Naive thymus-derived CD4-positive, alpha-beta T cell (primary cell): ENCODE measurements around the gene DND1. TPM values are rescaled to one million over a fixed set of nuclear protein-coding genes. Genes with fewer than 3 reads are reported as not detected.
"Not testable (repeated sequence)": the region's sequence is repeated elsewhere in the genome, so short reads cannot be mapped to it uniquely, and the experiment has no call there.

Experiments used
- ATAC-seq: fragments of 150-1000 bp; cut with Tn5 transposase; 2 replicates; pipeline ENCODE4 v1.10.0; 2021; ENCODE audit warnings: mild to moderate bottlenecking, moderate library complexity
- CTCF ChIA-PET: fragments of 350-600 bp; sonication (Branson Sonifier 250); formaldehyde crosslinking; loops from one replicate; lab custom pipeline; 2021; ENCODE audit warnings: antibody characterized with exemption; lab: Charles Lee
- POLR2A ChIA-PET: fragments of 350-600 bp; sonication (Branson Sonifier 250); formaldehyde crosslinking; loops from one replicate; lab custom pipeline; 2021; ENCODE audit warnings: antibody characterized with exemption, inconsistent platforms; lab: Charles Lee
- DNase-seq, 9 donors: peaks; one replicate each; pipeline versions ENCODE4 v3.0.0 to v3.0.0-alpha.2; 2020 to 2022; ENCODE audit warnings: mixed read lengths in 1 of 9
- H3K27ac ChIP-seq: one replicate; pipeline ENCODE4 v1.7.0; 2013; ENCODE audit warnings: mild to moderate bottlenecking, low read depth, low read length, moderate library complexity
- H3K27me3 ChIP-seq, 2 donors: one replicate each; pipeline ENCODE4 v1.7.0; 2013; ENCODE audit warnings: low read length in 2 of 2, mild to moderate bottlenecking in 2 of 2, moderate library complexity in 2 of 2; ENCODE audit not compliant: control insufficient read depth in 2 of 2, insufficient read depth in 2 of 2
- H3K36me3 ChIP-seq, 3 experiments: 1 replicate in 2 of 3; 2 replicates in 1 of 3; pipeline ENCODE4 v1.7.0; 2013; ENCODE audit warnings: low read length in 3 of 3, mild to moderate bottlenecking in 3 of 3, moderate library complexity in 1 of 3; ENCODE audit not compliant: insufficient read depth in 3 of 3, control insufficient read depth in 2 of 3
- H3K4me1 ChIP-seq, 2 donors: one replicate each; pipeline ENCODE4 v1.7.0; 2013; ENCODE audit warnings: low read length in 2 of 2, mild to moderate bottlenecking in 2 of 2, moderate library complexity in 1 of 2; ENCODE audit not compliant: control insufficient read depth in 2 of 2, insufficient read depth in 2 of 2
- H3K4me3 ChIP-seq: 2 replicates; pipeline ENCODE4 v1.7.0; 2013; ENCODE audit warnings: mild to moderate bottlenecking, low read length
- H3K9me3 ChIP-seq, 3 experiments: 1 replicate in 2 of 3; 2 replicates in 1 of 3; pipeline ENCODE4 v1.7.0; 2013; ENCODE audit warnings: low read length in 3 of 3; ENCODE audit not compliant: control insufficient read depth in 2 of 3
- H3K27ac Mint-ChIP-seq, 9 donors: one replicate each; pipeline ENCODE4 v1.8.0; 2020 to 2022; ENCODE audit warnings: mixed read lengths in 9 of 9, mild to moderate bottlenecking in 8 of 9, moderate library complexity in 5 of 9, inconsistent platforms in 2 of 9
- H3K27me3 Mint-ChIP-seq, 5 donors: one replicate each; pipeline ENCODE4 v1.8.0; 2021 to 2022; ENCODE audit warnings: mixed read lengths in 5 of 5, mild to moderate bottlenecking in 1 of 5
- H3K36me3 Mint-ChIP-seq, 5 donors: one replicate each; pipeline ENCODE4 v1.8.0; 2020 to 2022; ENCODE audit warnings: mixed read lengths in 5 of 5, mild to moderate bottlenecking in 3 of 5, inconsistent platforms in 1 of 5
- H3K4me1 Mint-ChIP-seq, 7 donors: one replicate each; pipeline ENCODE4 v1.8.0; 2020 to 2022; ENCODE audit warnings: mixed read lengths in 7 of 7, mild to moderate bottlenecking in 3 of 7, inconsistent platforms in 1 of 7
- H3K4me3 Mint-ChIP-seq, 10 donors: one replicate each; pipeline ENCODE4 v1.8.0; 2020 to 2022; ENCODE audit warnings: mild to moderate bottlenecking in 10 of 10, mixed read lengths in 10 of 10, moderate library complexity in 6 of 10, inconsistent platforms in 2 of 10
- H3K9me3 Mint-ChIP-seq, 11 donors: one replicate each; pipeline ENCODE4 v1.8.0; 2020 to 2022; ENCODE audit warnings: mixed read lengths in 11 of 11, mild to moderate bottlenecking in 4 of 11, inconsistent platforms in 1 of 11, moderate library complexity in 1 of 11
- intact Hi-C, 2 donors: fragments of 100-400 bp; cut with micrococcal nuclease; formaldehyde crosslinking; loops; one replicate each; pipeline ENCODE4 v1.15.1; 2023
- polyA plus RNA-seq, 2 donors: library from polyadenylated mRNA; unstranded; fragments of 300-500 nt; fragmentation: Illumina TruSeq; gene quantifications; one replicate each; pipeline ENCODE4 v1.2.3, GENCODE V29; 2021
- total RNA-seq, 6 experiments: library from RNA in 5 of 6; stranded (reverse) in 5 of 6; gene quantifications; 1 replicate in 5 of 6; 2 replicates in 1 of 6; pipeline ENCODE4 v1.2.3 and lab custom pipeline; 2021 to 2026

DND1 gene
- total and polyA plus RNA-seq, 7 experiments from 2014 or later = 0.15 to 5.0 (median 2.7) TPM; not detected in 1

DNA sequence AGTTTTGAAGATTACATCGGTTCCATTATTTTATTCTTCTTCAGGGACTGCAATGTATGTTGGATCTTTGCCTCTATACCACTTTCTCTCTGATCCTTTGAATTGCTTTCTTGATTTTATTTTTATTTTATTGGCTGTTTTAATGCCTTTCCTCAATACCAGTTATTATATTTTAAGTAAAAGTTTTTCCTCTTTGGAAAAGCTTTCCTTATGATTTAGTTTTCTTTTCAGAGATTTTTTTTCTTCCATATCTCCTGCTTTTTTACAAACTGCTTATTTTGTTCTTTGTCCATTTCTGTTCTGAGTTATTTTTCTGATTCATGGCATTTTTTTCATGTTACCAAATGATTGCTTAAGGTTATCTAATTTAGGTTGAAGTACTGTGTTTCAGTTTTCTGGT, 38.4 kb upstream of the DND1 start:
- no peak for ATAC-seq
- H3K4me3 Mint-ChIP-seq = peak overlapping the region; percentile 25 to 100 (median 99)

DNA sequence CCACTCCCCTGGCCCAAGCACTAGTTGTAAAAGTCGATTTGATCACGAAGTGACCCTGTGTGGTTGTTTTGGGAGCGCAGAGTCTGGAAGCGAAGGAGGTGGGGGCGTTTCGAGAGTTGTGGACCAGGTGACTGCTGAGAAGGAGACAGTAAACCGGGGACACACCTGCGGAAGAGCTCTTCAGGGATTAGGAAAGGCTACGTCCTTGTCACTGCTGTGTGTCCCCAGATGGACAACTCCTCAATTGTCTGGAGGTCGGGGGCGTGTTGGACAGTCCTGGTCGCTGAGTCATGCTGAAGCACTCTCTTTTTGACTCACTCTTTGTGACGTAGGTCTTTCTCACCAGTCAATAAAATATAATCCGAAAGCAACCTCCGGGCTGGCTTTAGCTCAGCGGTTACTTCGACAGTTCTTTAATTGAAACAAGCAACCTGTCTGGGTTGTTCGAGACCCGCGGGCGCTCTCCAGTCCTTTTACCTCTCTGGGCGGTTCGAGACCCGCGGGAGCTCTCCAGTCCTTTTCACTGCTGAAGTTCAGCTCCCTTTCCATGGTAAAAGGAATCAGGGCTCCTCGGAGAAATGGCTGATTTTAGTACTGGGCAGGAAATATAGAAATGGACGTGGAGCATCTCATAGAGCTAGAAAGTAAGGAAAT, 37.6 kb upstream of the DND1 start:
- ATAC-seq (peak; percentile 89), DNase-seq (peak; percentile 57 to 94 (median 87))
- peaks cover 0 to 6% (median 0%) of the 10 kb centered on the region in 3 experiments for H3K36me3 ChIP-seq
- H3K27ac Mint-ChIP-seq = peak overlapping the region; percentile 98 to 100 (median 99)
- H3K4me3 ChIP-seq = peak overlapping the region; percentile 96
- intact Hi-C loops = loop anchor here (1.0 to 10.0 kb wide), 16 partner anchors 9 to 904 kb away; partner anchors contain the start of genes ANKHD1 (in 2 of the 2), CYSTM1 (in 2 of the 2), HARS1 (in 2 of the 2) and HARS2 (in 2 of the 2)
- H3K9me3 ChIP-seq = no peaks in the 10 kb centered on the region
- ChIA-PET POLR2A (interaction anchor here (0.6 to 5.2 kb wide), 22 partner anchors 9 to 408 kb away, joined by 3 to 73 read pairs (median 6); partner anchors contain the start of genes ANKHD1, EIF4EBP3, HARS1 and HARS2), CTCF (interaction anchor here (0.6 to 1.7 kb wide), 14 partner anchors 8 to 351 kb away, joined by 3 to 7 read pairs (median 3); partner anchors contain the start of genes ANKHD1, HARS1, HARS2 and SLC4A9)
- H3K4me1 Mint-ChIP-seq = peaks cover 6 to 35% (median 25%) of the 10 kb centered on the region in 7 donors
- no peaks in the 10 kb centered on the region for H3K27me3 ChIP-seq
- peaks cover 0 to 14% (median 0%) of the 10 kb centered on the region in 11 donors for H3K9me3 Mint-ChIP-seq
- H3K4me1 ChIP-seq = peaks cover 0 to 5% of the 10 kb centered on the region in 2 donors
- peaks cover 0 to 11% (median 0%) of the 10 kb centered on the region in 5 donors for H3K27me3 Mint-ChIP-seq
- peaks cover 0 to 11% (median 3%) of the 10 kb centered on the region in 5 donors for H3K36me3 Mint-ChIP-seq
- H3K27ac ChIP-seq = peak overlapping the region; percentile 72
- H3K4me3 Mint-ChIP-seq = peak overlapping the region; percentile 95 to 100 (median 99)

More for the DNA sequence above, 38.4 kb upstream of the DND1 start:
- Histone ChIP-seq H3K36me3 (no peaks in the 10 kb centered on the region), H3K9me3 (no peaks in the 10 kb centered on the region), H3K27ac (peak overlapping the region; percentile 72), H3K4me1 (peaks cover 0 to 5% of the 10 kb centered on the region in 2 donors), H3K4me3 (no peak overlapping the region), H3K27me3 (no peaks in the 10 kb centered on the region)
- peaks cover 0 to 9% (median 0%) of the 10 kb centered on the region in 5 donors for H3K36me3 Mint-ChIP-seq
- no peak for DNase-seq
- CTCF ChIA-PET = interaction anchor here (0.6 to 1.7 kb wide), 3 partner anchors 14 to 318 kb away, joined by 3 to 7 read pairs (median 3); no protein-coding TSS in a partner anchor
- H3K4me1 Mint-ChIP-seq = peaks cover 6 to 32% (median 25%) of the 10 kb centered on the region in 7 donors
- POLR2A ChIA-PET = interaction anchor here (0.8 to 5.2 kb wide), 15 partner anchors 8 to 310 kb away, joined by 3 to 73 read pairs (median 6); partner anchors contain the start of genes ANKHD1, EIF4EBP3, IK and NDUFA2
- intact Hi-C loops = loop anchor here (1.0 to 10.0 kb wide), 15 partner anchors 11 to 903 kb away; partner anchors contain the start of genes ANKHD1 (in 2 of the 2), CYSTM1 (in 2 of the 2), HARS1 (in 2 of the 2) and HARS2 (in 2 of the 2)
- peaks cover 0 to 14% (median 0%) of the 10 kb centered on the region in 11 donors for H3K9me3 Mint-ChIP-seq
- H3K27ac Mint-ChIP-seq = peak overlapping the region; percentile 31 to 100 (median 99)
- H3K27me3 Mint-ChIP-seq = peaks cover 0 to 11% (median 0%) of the 10 kb centered on the region in 5 donors

DNA sequence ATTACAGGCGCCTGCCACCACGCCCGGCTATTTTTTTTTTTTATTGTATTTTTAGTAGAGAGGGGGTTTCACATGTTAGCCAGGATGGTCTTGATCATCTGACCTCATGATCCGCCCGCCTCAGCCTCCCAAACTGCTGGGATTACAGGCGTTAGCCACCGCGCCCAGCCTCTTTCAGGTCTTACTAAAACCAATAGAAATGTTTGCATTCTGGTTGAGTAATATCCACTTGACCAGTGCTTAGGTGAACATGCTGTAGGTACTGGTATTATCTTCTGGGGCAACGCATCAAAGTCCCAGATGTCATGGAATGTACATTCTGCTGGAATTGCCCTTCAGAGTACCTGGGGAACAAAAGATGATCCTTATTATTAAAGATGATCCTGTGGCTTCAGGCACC, 35.4 kb upstream of the DND1 start:
- not testable (repeated sequence) for H3K27me3 ChIP-seq
- H3K36me3 Mint-ChIP-seq = peaks cover 7 to 20% (median 17%) of the 10 kb centered on the region in 5 donors

DNA sequence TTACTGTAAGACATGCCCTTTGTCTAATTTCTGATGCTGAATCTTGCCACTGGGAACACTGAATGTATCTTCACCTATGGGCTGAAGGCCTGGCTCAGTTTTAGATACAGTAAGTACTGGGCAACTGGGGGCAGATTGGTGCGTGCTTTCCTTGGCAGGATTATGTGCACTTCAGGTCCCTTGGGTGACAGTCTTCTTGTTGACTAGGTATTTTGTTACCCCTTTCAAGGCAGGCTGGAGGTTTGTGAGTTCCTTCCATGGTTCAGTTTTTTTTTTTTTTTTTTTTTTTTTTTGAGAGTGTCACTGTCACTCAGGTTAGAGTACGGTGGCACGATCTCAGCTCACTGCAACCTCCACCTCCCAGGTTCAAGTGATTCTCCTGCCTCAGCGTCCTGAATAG, 34.4 kb upstream of the DND1 start:
- peaks cover 6 to 27% (median 20%) of the 10 kb centered on the region in 7 donors for H3K4me1 Mint-ChIP-seq
- Histone ChIP-seq H3K36me3 (peaks cover 15 to 36% (median 22%) of the 10 kb centered on the region in 3 experiments), H3K27ac (no peak overlapping the region), H3K27me3 (no peaks in the 10 kb centered on the region), H3K9me3 (no peaks in the 10 kb centered on the region), H3K4me3 (no peak overlapping the region), H3K4me1 (peaks cover 0 to 5% of the 10 kb centered on the region in 2 donors)
- ATAC-seq (no peak), DNase-seq (no peak)
- intact Hi-C loops = loop anchor here in 1 of 2 donors (10.0 kb wide), 2 partner anchors 593 to 857 kb away; partner anchors contain the start of gene PURA
- CTCF ChIA-PET = no interaction called here
- POLR2A ChIA-PET = interaction anchor here (1.3 to 4.9 kb wide), 2 partner anchors 19 to 62 kb away, joined by 3 to 48 read pairs; partner anchors contain the start of genes IK and NDUFA2
- peaks cover 0 to 12% (median 0%) of the 10 kb centered on the region in 11 donors for H3K9me3 Mint-ChIP-seq
- peak overlapping the region in 8 of 9 donors; percentile 2 to 86 (median 56) for H3K27ac Mint-ChIP-seq
- H3K36me3 Mint-ChIP-seq = peaks cover 10 to 23% (median 18%) of the 10 kb centered on the region in 5 donors
- peak overlapping the region in 1 of 10 donors; percentile 51 for H3K4me3 Mint-ChIP-seq
- H3K27me3 Mint-ChIP-seq = peaks cover 0 to 8% (median 0%) of the 10 kb centered on the region in 5 donors

More for the DNA sequence above, 35.4 kb upstream of the DND1 start:
- peaks cover 6 to 34% (median 25%) of the 10 kb centered on the region in 7 donors for H3K4me1 Mint-ChIP-seq
- intact Hi-C loops = loop anchor here in 1 of 2 donors (10.0 kb wide), 2 partner anchors 594 to 856 kb away; partner anchors contain the start of gene PURA
- ATAC-seq, H3K4me3 Mint-ChIP-seq, DNase-seq, H3K4me1 ChIP-seq, H3K9me3 ChIP-seq, H3K27ac ChIP-seq, H3K4me3 ChIP-seq: not testable (repeated sequence)
- H3K36me3 ChIP-seq = peaks cover 14 to 26% (median 16%) of the 10 kb centered on the region in 3 experiments
- H3K27ac Mint-ChIP-seq = peak overlapping the region in 5 of 9 donors; percentile 79 to 100 (median 99)
- ChIA-PET CTCF (interaction anchor here (0.6 to 0.7 kb wide), 2 partner anchors 9 to 518 kb away, joined by 3 to 5 read pairs; partner anchors contain the start of gene ZMAT2), POLR2A (interaction anchor here (0.7 to 5.2 kb wide), 6 partner anchors 8 to 308 kb away, joined by 3 to 73 read pairs (median 4); partner anchors contain the start of genes ANKHD1, HARS1, HARS2 and IK)
- H3K9me3 Mint-ChIP-seq = peaks cover 0 to 14% (median 0%) of the 10 kb centered on the region in 11 donors
- H3K27me3 Mint-ChIP-seq = peaks cover 0 to 11% (median 0%) of the 10 kb centered on the region in 5 donors

DNA sequence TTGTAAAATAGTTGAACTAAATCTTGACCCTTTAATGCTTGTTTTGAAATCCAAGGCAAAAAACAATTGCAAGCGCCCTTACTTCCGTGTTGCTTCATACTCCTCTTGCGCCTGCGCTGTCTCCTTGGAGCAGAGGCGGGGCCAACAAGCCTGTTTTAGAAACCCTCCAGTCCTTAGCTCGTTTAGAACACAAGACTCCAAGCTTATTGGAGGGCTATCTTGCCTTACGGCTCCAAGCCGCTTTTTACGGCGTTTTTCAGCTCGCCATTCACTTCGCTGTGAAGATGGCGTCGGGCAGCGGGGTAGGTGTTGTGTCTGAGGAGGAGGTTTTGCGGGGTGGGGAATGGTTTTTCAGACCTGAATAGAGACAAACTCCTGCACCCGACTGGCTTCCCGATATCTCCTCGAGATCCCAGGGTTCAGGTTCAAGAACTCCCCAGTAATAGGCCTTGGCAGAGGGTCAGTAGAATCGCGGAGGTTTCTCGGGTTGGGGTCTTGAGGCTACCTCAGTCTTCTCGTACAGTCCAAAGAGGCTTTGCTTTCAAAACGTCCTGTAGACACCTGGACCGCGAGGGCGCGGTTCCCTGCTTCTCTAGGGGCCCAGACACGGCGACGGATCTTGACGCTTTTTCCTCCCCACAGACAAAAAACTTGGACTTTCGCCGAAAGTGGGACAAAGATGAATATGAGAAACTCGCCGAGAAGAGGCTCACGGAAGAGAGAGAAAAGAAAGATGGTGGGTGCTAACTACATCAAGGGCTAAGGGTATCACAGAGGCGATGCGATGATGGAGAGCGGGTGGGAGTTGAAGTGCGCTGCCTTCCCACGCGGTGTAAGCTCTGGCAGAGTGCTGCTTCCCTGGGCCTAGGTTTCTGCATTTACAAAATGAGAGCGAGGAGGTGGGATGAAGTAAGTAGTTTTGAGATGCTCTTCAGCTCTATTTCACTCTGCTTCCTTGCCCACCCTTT, 27.1 kb upstream of the DND1 start, which contains the start of gene ZMAT2:
Gene ZMAT2, plus strand, starts transcription at position 271 of the 968 bp plus-strand sequence. Its CDS starts 14 bp downstream, at position 285.
- DNase-seq = peak; percentile 74 to 97 (median 92)
- peaks cover 37 to 56% (median 40%) of the 10 kb centered on the region in 5 donors for H3K36me3 Mint-ChIP-seq
- ChIA-PET POLR2A (interaction anchor here (0.7 to 6.9 kb wide), 17 partner anchors 7 to 1369 kb away, joined by 3 to 73 read pairs (median 4); partner anchors contain the start of genes ANKHD1, EIF4EBP3, HARS1 and HARS2), CTCF (interaction anchor here (0.6 to 1.1 kb wide), 4 partner anchors 8 to 557 kb away, joined by 3 to 5 read pairs (median 4); no protein-coding TSS in a partner anchor)
- H3K4me1 Mint-ChIP-seq = peaks cover 18 to 35% (median 29%) of the 10 kb centered on the region in 7 donors
- peak within 1 kb of the TSS; percentile 93 to 100 (median 98) for H3K4me3 Mint-ChIP-seq
- no peaks in the 10 kb centered on the region for H3K27me3 Mint-ChIP-seq
- H3K4me1 ChIP-seq = peaks cover 4 to 14% of the 10 kb centered on the region in 2 donors
- no peaks in the 10 kb centered on the region for H3K27me3 ChIP-seq
- peak; percentile 100 for ATAC-seq
- H3K27ac ChIP-seq = peak within 1 kb of the TSS; percentile 87
- H3K9me3 Mint-ChIP-seq = peaks cover 0 to 5% (median 0%) of the 10 kb centered on the region in 11 donors
- H3K9me3 ChIP-seq = no peaks in the 10 kb centered on the region
- peak within 1 kb of the TSS; percentile 90 to 99 (median 97) for H3K27ac Mint-ChIP-seq
- H3K36me3 ChIP-seq = peaks cover 30 to 84% (median 39%) of the 10 kb centered on the region in 3 experiments
- intact Hi-C loops = loop anchor here (1.0 to 10.0 kb wide), 14 partner anchors 9 to 864 kb away; partner anchors contain the start of genes ANKHD1 (in 2 of the 2), APBB3 (in 2 of the 2), EIF4EBP3 (in 2 of the 2) and HARS1 (in 2 of the 2)
- peak within 1 kb of the TSS; percentile 78 for H3K4me3 ChIP-seq
